Prostate gland (tissue), 2 donors: ENCODE data around the gene TNFSF13. TPM values are rescaled to one million over a fixed set of nuclear protein-coding genes. Genes with fewer than 3 reads are reported as not detected.

ENCODE experiments used
- DNase-seq: peaks from one replicate; pipeline ENCODE4 v3.0.0-alpha.2; 2019; ENCODE audit warnings: low spot score
- H3K27ac ChIP-seq, 2 donors: fragments of 200-600 bp; sonication (generic); 2 replicates each; pipeline ENCODE4 v1.5.1; 2017 to 2019
- H3K27me3 ChIP-seq: fragments of 200-600 bp; sonication (generic); replicated peaks from 2 replicates; pipeline ENCODE4 v1.5.1; 2019; ENCODE audit not compliant: insufficient read depth
- H3K36me3 ChIP-seq, 2 donors: fragments of 200-600 bp; sonication (generic); 1 replicate in 1 of 2; 2 replicates in 1 of 2; pipeline versions ENCODE4 v1.5.1 to v1.8.1; 2017 to 2019
- H3K4me1 ChIP-seq: fragments of 200-600 bp; sonication (generic); replicated peaks from 2 replicates; pipeline ENCODE4 v1.5.1; 2019
- H3K4me3 ChIP-seq, 2 donors: fragments of 200-600 bp; sonication (generic); 2 replicates each; pipeline ENCODE4 v1.5.1; 2017 to 2019
- H3K9me3 ChIP-seq: fragments of 200-600 bp; sonication (generic); 2 replicates; pipeline ENCODE4 v1.5.1; 2017
- CTCF ChIP-seq, 4 experiments: fragments of 200-600 bp in 2 of 4; fragments of 450-650 bp in 2 of 4; sonication (generic) in 2 of 4; IDR thresholded peaks; 1 replicate in 3 of 4; 2 replicates in 1 of 4; pipeline ENCODE4 v1.5.1; 2016 to 2019; ENCODE audit warnings: antibody characterized with exemption in 4 of 4, mild to moderate bottlenecking in 2 of 4, moderate library complexity in 2 of 4
- POLR2A ChIP-seq: fragments of 450-650 bp; IDR thresholded peaks from one replicate; pipeline ENCODE4 v1.6.1; 2016; ENCODE audit warnings: antibody characterized with exemption, mild to moderate bottlenecking
- POLR2AphosphoS5 ChIP-seq: sonication (generic); formaldehyde crosslinking; IDR thresholded peaks from one replicate; pipeline ENCODE4 v1.6.1; 2017; ENCODE audit warnings: antibody characterized with exemption
- WGBS: methylation state at CpG from one replicate; pipeline ENCODE4 v1.1.5; 2018; 5-methylcytosine and 5-hydroxymethylcytosine counted together
- intact Hi-C: fragments of 100-400 bp; cut with DNase I; formaldehyde crosslinking; loops from one replicate; pipeline ENCODE4 v1.14.2; 2022
- total RNA-seq, 2 donors: library from RNA; depleted of rRNA; stranded (reverse); fragments of >200 nt; gene quantifications; one replicate each; pipeline ENCODE4 v1.1.0, GENCODE V29; 2016

TNFSF13 gene
- total RNA-seq, 2 donors from 2014 or later, result 20.4 to 21.1 TPM

GRCh38 chr17:7579834-7580603 is 21.5 kb downstream of the TNFSF13 start:
- Histone ChIP-seq H3K4me1 (peaks cover 14% of the 10 kb centered on the region), H3K4me3 (no peak overlapping the region), H3K27me3 (no peaks in the 10 kb centered on the region), H3K9me3 (no peaks in the 10 kb centered on the region), H3K27ac (peak overlapping the region; percentile 59 to 71), H3K36me3 (peaks cover 24 to 34% of the 10 kb centered on the region in 2 donors)
- intact Hi-C loops, result no loop called here
- DNase-seq, result no peak
- TF ChIP-seq CTCF (IDR thresholded peaks at IDR 0.05) (no peak), POLR2A (no peak), POLR2AphosphoS5 (no peak)
- WGBS, result 71% methylated on average over 12 of the region's 12 CpGs

GRCh38 chr17:7580604-7581575 is 22.3 kb downstream of the TNFSF13 start:
- intact Hi-C loops, result no loop called here
- TF ChIP-seq POLR2AphosphoS5 (no peak), CTCF (IDR thresholded peaks at IDR 0.05) (no peak), POLR2A (no peak)
- Histone ChIP-seq H3K4me3 (no peak overlapping the region), H3K27me3 (no peaks in the 10 kb centered on the region), H3K9me3 (no peaks in the 10 kb centered on the region), H3K36me3 (peaks cover 18 to 26% of the 10 kb centered on the region in 2 donors), H3K27ac (peak overlapping the region; percentile 94 to 96), H3K4me1 (peaks cover 14% of the 10 kb centered on the region)
- no peak for DNase-seq
- WGBS, result 78% methylated on average over 23 of the region's 23 CpGs

GRCh38 chr17:7582396-7583252 is 24.1 kb downstream of the TNFSF13 start:
- Histone ChIP-seq H3K4me1 (peaks cover 14% of the 10 kb centered on the region), H3K36me3 (peaks cover 6 to 8% of the 10 kb centered on the region in 2 donors), H3K27me3 (no peaks in the 10 kb centered on the region), H3K9me3 (no peaks in the 10 kb centered on the region), H3K4me3 (peak overlapping the region; percentile 38 to 60), H3K27ac (peak overlapping the region; percentile 94 to 96)
- DNase-seq, result no peak
- 86% methylated on average over 29 of the region's 36 CpGs for WGBS
- intact Hi-C loops, result no loop called here
- TF ChIP-seq CTCF (IDR thresholded peaks at IDR 0.05), result no peak
- TF ChIP-seq POLR2A, result no peak

GRCh38 chr17:7583253-7584109 is 24.9 kb downstream of the TNFSF13 start, which contains the start of gene MPDU1:
MPDU1 (plus strand) TSS chr17:7583852; CDS start chr17:7583863, 11 bp downstream.
- Histone ChIP-seq H3K27me3 (no peaks in the 10 kb centered on the region), H3K36me3 (no peaks in the 10 kb centered on the region), H3K9me3 (no peaks in the 10 kb centered on the region), H3K27ac (peak within 1 kb of the TSS; percentile 94 to 96), H3K4me3 (peak within 1 kb of the TSS; percentile 38 to 60), H3K4me1 (peaks cover 18% of the 10 kb centered on the region)
- intact Hi-C loops, result no loop called here
- 14% methylated on average over 69 of the region's 69 CpGs for WGBS
- DNase-seq, result peak; percentile 96
- peak in 2 of 4 experiments; percentile 9 to 34 for TF ChIP-seq CTCF (IDR thresholded peaks at IDR 0.05)
- TF ChIP-seq POLR2AphosphoS5, result peak; percentile 97
- no peak for TF ChIP-seq POLR2A
